ENCODE data around the gene MAPK8IP3.
"Not testable (repeated sequence)": the region's sequence is repeated elsewhere in the genome, so short reads cannot be mapped to it uniquely, and the experiment has no call there.

MAPK8IP3 gene

DNA sequence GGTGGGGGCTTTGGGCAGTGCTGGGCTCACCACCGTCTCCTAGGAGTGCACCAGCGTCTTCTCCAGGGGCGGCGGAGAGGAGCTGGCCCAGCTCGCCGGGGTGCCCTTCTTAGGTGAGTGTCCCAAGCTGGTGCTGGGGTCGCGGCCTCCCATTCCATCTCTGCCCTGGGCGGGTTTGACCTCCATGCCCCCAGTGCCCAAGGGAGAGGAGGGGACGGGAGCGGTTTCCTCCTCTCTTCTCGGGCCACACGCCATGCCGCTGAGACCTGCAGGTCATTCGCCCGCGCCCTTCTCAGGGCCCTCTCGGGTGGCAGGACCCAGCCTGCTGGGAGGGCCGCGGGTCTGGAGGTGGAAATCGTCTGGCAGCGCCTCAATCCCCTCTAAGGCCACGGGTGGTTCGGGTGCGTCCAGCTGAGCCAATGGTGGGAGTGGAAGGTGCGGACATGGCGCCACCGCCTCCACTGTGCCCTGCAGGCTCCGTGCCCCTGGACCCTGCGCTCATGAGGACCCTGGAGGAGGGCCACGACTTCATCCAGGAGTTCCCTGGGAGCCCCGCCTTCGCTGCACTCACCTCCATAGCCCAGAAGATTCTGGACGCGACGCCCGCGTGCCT is 82.2 kb downstream of the MAPK8IP3 start:
- DNase-seq: no peak

DNA sequence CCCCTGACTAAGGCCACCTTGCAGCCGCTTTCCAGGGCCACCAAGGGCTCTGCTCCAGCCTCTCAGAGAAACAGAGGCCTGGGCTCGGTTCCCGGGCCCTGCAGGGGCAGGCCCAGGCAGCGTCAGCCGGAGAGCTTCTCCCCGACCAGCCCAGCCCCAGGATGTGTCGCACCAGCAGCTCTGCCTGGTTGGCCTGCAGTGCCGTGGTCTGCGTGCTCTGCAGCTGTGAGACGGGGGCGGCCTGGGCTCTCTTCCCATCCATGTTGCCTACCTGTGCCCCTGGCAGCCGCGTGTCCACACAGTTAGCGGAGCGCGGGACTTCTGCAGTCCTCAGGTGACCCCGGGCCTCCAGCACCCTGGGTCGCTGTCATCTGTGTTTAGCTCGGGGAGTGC is 82.7 kb downstream of the MAPK8IP3 start:
- DNase-seq: no peak

DNA sequence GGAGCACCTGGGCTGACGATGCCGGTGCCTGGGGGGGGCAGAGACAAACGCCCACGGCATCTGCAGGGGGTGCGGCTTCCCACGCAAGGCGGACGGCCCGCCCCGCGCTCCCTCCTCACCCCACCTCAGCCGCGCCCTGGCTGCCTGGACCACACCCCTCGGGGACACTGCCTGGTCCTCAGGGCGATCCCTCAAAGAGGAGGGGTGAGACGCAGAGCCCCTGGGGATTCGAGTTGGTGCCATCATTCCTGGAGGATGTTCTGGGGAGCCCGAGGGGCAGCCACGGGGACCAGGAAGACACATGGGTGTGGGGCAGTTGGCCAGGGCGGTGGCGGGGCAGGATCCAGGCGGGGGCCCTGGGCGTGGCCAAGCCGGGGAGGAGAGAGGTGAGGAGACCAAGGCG is 83.6 kb downstream of the MAPK8IP3 start:
- DNase-seq: no peak

DNA sequence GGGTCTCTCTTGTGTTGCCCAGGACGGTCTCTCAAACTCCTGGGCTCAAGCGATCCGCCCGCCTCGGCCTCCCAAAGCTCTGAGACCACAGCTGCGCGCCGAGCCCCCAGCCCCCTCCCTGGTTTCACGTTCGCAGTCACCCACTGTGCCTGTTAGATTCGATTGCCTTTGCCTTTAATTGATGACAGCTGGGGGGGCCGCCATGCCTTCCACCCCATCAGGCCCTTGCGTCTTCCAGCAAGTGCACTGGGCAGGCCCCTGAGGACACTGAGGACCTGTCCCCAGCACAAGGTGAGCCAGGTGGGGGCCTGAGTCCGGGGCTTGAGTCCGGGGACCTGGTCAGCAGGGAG is 84.2 kb downstream of the MAPK8IP3 start:
- DNase-seq: no peak

DNA sequence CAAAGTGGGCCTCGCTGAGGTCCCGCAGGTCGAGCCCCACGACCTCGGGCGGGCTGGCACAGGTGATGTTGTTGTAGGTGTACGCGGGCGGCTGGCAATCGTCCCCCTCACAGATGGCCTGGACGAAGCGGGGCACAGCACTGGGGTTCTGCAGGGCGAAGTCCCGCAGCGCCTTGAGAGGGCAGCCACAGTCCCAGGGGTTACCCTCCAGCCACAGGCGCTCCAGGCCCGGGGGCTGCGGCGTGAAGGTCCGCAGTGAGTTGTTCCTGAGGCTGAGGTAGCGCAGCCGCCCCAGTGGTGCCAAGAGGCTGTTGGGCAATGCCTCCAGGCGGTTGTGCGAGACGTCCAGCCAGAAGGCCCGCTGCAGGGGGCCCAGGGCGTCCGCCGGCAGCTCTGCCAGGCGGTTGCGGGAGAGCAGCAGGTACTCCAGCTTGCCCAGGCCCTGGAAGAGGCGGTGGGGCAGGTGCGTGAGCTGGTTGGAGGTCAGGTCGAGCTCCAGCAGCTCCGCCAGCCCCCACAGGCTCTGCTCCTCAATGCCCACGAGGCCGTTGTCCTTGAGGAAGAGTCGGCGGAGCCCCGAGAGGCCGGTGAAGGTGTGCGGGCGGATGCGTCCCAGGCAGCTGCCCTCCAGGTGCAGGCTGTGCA is 84.7 kb downstream of the MAPK8IP3 start:
- no peak for DNase-seq

DNA sequence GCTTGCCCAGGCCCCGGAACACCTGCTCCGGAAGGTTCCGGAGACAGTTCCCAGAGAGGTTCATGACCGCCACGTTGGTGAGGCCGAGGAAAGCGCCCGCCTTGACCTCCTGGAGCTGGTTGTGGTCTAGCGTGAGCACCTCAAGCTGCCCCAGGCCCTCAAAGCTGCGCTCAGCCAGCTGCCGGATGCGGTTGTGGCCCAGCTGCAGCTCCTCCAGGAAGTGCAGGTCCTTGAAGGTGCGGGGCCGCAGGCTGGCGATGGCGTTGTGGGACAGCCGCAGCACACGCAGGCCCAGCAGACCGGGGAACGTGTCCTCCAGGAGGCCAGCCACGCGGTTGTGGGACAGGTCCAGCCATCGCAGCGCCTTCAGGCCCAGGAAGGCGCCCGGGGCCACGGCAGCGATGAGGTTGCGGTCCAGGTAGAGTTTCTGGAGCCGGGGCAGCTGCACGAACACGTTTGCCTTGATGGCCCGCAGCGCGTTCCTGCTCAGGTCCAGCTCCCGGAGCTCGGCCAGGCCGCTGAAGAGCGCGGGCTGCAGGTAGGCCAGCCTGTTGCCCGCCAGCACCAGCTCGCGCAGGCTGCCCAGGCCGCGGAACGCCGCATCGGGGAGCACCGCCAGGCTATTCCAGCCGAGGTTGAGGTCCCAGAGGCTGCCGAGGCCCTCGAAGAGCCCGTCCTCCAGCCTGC is 85.4 kb downstream of the MAPK8IP3 start:
- DNase-seq: no peak

DNA sequence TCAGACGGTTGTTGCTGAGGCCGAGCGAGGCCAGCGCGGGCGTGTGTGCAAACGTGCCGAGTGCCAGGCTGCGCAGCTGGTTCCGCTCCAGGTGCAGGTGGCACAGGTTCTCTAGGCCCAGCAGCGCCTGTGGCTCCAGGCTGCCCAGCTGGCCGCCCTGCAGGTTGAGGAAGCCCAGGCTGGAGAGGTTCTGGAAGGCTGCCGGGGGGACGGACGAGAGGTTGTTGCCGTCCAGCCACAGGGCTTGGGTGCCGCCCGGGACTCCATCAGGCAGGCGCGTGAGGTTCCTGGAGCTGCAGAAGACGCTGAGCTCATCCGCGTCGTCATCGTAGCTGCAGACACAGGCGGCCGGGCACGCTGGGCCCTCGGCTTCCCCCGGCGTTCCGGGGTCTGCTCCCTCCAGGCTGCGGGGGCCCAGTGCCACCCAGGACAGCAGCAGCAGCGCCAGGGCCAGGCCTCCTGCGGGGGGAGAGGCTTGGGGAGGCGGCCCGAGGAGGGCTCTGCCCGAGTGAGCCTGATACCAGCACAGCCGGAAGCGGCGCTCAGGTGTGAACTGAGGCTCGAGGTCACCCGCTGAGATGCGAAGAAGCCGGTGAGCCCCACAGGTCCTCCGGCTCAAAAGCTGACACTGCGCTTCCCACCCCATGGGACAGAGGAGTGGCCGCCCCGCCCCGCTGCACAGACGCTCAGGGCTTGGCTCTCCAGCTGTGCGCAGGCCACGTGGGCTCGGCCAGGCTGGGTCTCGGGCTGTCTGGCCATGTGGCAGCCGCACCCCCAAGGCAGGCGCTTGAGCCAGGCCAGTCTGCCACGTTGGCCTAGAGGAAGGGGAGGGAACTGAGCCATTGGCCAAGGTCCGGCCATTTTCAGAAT is 86.2 kb downstream of the MAPK8IP3 start:
- DNase-seq: no peak

GRCh38 chr16:1792836-1793577 is 87.0 kb downstream of the MAPK8IP3 start:
- DNase-seq: no peak

GRCh38 chr16:1793578-1794220 is 87.7 kb downstream of the MAPK8IP3 start, which contains the start of gene IGFALS:
Gene IGFALS, minus strand, starts transcription at chr16:1793705. Its CDS starts 53 bp downstream, at chr16:1793652.
- DNase-seq: peak; percentile 8

- DNase-seq: peak; percentile 9
Observed at GRCh38 chr16:1794221-1794871, 88.4 kb downstream of the MAPK8IP3 start.

- DNase-seq: no peak
Observed at GRCh38 chr16:1794908-1795666, 89.1 kb downstream of the MAPK8IP3 start.

- DNase-seq: not testable (repeated sequence)
Observed at GRCh38 chr16:1799263-1799662, 93.3 kb downstream of the MAPK8IP3 start.

DNA sequence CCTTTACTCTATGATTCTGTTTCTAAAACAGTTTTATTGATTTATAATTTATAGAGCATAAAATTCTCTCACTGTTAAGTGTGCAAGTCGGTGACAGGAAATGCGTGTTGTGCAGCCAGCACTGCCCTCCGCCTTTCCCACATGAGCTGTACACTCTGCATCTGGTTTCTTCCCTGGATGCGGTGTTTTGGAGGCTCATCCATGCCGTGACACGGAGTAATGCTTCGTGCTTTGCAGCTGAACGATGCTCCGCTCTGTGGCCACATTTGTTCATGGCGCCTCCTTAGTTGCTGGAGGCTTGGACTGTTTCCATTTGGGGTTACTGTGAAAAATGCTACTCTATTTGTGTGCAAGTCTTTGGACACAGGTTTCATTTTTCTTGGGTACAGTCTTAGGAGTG is 94.7 kb downstream of the MAPK8IP3 start:
- no peak for DNase-seq

GRCh38 chr16:1807626-1808025 is 101.6 kb downstream of the MAPK8IP3 start:
- no peak for DNase-seq

GRCh38 chr16:1808691-1809090 is 102.7 kb downstream of the MAPK8IP3 start:
- DNase-seq: no peak

DNA sequence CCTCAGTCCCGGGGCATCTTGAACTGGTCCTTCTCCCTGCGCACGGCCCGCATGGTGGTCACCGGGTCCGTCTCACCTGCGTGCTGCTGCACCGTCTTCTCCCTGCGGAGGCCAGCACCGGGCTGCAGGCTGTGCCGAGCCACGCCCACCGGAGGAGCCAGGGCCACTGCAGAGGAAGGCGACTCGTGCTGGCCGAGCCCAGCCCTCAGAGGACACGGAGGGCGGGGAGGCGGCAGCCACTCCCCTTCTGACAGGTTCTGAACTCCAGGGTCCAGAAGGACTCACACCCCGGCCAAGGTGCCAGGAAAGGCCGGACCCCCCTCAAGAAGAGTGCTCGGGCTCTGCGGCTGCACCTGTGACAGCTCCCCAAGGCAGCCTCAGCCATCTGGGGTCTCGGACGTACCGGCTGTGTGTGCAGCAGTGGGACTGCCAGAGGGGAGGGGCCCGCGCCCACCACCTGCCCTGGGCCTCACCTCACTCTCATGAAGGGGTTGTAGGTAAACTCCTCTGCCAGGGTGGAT is 103.3 kb downstream of the MAPK8IP3 start:
- no peak for DNase-seq

GRCh38 chr16:1810106-1810505 is 104.1 kb downstream of the MAPK8IP3 start:
- no peak for DNase-seq

DNA sequence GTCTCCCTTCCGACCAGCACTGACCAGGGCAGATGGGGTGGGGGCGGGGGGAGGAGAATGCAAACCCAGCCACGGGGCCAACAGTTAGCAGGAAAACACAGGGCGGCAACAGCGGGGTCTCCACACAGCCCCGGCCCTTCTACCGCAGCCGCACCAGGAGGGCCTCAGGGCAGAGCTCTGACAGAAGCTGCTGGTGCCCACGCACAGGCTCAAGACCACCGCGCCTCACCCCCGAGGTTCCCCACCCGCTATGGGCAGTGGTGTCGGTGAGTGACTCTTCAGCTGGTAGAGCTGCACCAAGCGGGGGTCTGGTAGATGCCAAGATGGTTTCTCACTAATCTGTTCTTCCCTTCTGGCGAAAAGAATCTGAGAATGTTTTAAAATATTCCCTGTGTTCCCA is 104.5 kb downstream of the MAPK8IP3 start:
- DNase-seq: no peak

- DNase-seq: peak; percentile 59
Observed at GRCh38 chr16:1812732-1813163, 106.8 kb downstream of the MAPK8IP3 start.

DNA sequence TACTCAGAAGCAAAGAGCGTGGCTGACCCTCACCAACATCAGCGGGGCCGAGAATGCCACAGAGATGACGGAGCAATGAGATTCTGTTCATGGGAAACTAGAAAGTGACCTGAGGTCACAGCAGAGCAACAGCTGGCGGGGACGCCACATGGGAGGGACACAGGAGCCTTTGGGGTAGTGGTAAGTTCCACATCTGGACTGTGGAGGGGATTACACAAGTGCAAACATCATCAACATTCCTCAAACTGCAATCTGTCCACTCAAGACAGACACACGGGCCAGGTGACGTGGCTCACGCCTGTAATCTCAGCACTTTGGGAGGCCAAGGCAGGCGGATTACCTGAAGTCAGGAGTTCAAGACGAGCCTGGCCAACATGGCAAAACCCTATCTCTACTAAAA is 109.5 kb downstream of the MAPK8IP3 start:
- no peak for DNase-seq

Data from 8988T (cell line).